PC-3 (cell line): ENCODE results near the gene VMAC. TPM values are rescaled to one million over a fixed set of nuclear protein-coding genes. Genes with fewer than 3 reads are reported as not detected.

Source experiments
- ATAC-seq: fragments of 200-7000 bp; cut with Tn5 transposase; 2 replicates; pipeline ENCODE4 v1.9.1; 2020; ENCODE audit warnings: mild to moderate bottlenecking, moderate library complexity
- BruUV-seq: library from RNA; stranded (reverse); fragments of 400-500 nt; replicated peaks from 2 replicates; lab custom pipeline; 2021; lab: Mats Ljungman, UMichigan
- CTCF ChIA-PET: fragments of 300-600 bp; sonication (Branson Sonifier 250); formaldehyde crosslinking; loops from one replicate; lab custom pipeline; 2022; ENCODE audit warnings: antibody characterized with exemption; lab: Charles Lee
- POLR2A ChIA-PET: fragments of 300-600 bp; sonication (Branson Sonifier 250); formaldehyde crosslinking; loops from one replicate; lab custom pipeline; 2022; ENCODE audit warnings: antibody characterized with exemption; ENCODE audit not compliant: unreplicated experiment; lab: Charles Lee
- DNase-seq: peaks from one replicate; pipeline ENCODE4 v3.0.0-alpha.2; 2015
- H2AFZ ChIP-seq: fragments of 300-600 bp; sonication (generic); 2 replicates; pipeline ENCODE4 v1.6.0; 2016; ENCODE audit warnings: antibody characterized with exemption, low read length
- H3F3A ChIP-seq: fragments of 300-600 bp; sonication (generic); one replicate; pipeline ENCODE4 v1.6.0; 2017; ENCODE audit warnings: antibody characterized with exemption, low read length, control low read depth, mild to moderate bottlenecking; ENCODE audit not compliant: unreplicated experiment
- H3K27ac ChIP-seq: fragments of 300-600 bp; sonication (generic); 2 replicates; pipeline ENCODE4 v1.5.1; 2016; ENCODE audit warnings: mild to moderate bottlenecking, low read length
- H3K27me3 ChIP-seq: fragments of 300-600 bp; sonication (generic); 2 replicates; pipeline ENCODE4 v1.6.1; 2016; ENCODE audit warnings: low read length, mixed read lengths
- H3K36me3 ChIP-seq: fragments of 300-600 bp; sonication (generic); 2 replicates; pipeline ENCODE4 v1.6.1; 2016; ENCODE audit warnings: low read depth, mixed run types, low read length, mixed read lengths
- H3K4me1 ChIP-seq: fragments of 300-600 bp; sonication (generic); 2 replicates; pipeline ENCODE4 v1.5.1; 2016; ENCODE audit warnings: low read length; ENCODE audit not compliant: insufficient read depth
- H3K4me2 ChIP-seq: fragments of 300-600 bp; sonication (generic); 2 replicates; pipeline ENCODE4 v1.6.0; 2016; ENCODE audit warnings: low read length
- H3K4me3 ChIP-seq: fragments of 300-600 bp; sonication (generic); 2 replicates; pipeline ENCODE4 v1.5.1; 2016; ENCODE audit warnings: mild to moderate bottlenecking, low read length, mixed read lengths
- H3K79me2 ChIP-seq: fragments of 300-600 bp; sonication (generic); 2 replicates; pipeline ENCODE4 v1.6.1; 2017; ENCODE audit warnings: low read length, mixed read lengths
- H3K9ac ChIP-seq: fragments of 300-600 bp; sonication (generic); 2 replicates; pipeline ENCODE4 v1.6.0; 2016; ENCODE audit warnings: mild to moderate bottlenecking, low read length
- H3K9me2 ChIP-seq: fragments of 300-600 bp; sonication (generic); replicated peaks from 2 replicates; pipeline ENCODE4 v1.6.1; 2016; ENCODE audit warnings: mixed run types, low read length, mixed read lengths
- H3K9me3 ChIP-seq: fragments of 300-600 bp; sonication (generic); 2 replicates; pipeline ENCODE4 v1.6.1; 2016; ENCODE audit warnings: low read length, mixed read lengths
- H4K20me1 ChIP-seq: fragments of 300-600 bp; sonication (generic); 2 replicates; pipeline ENCODE4 v1.6.1; 2016; ENCODE audit warnings: low read length, mixed read lengths
- CTCF ChIP-seq: fragments of 300-600 bp; sonication (generic); conservative IDR thresholded peaks from 2 replicates; pipeline ENCODE4 v1.5.1; 2017; ENCODE audit warnings: antibody characterized with exemption, low read depth, mild to moderate bottlenecking, low read length
- EZH2 ChIP-seq: fragments of 300-600 bp; sonication (generic); IDR thresholded peaks from one replicate; pipeline ENCODE4 v1.6.1; 2017; ENCODE audit warnings: antibody characterized with exemption, mild to moderate bottlenecking, low read length; ENCODE audit not compliant: unreplicated experiment
- EZH2phosphoT487 ChIP-seq: fragments of 300-600 bp; sonication (generic); IDR thresholded peaks from 2 replicates; pipeline ENCODE4 v1.6.1; 2018; ENCODE audit warnings: mild to moderate bottlenecking, antibody characterized with exemption, low read length, borderline replicate concordance
- intact Hi-C: fragments of 100-400 bp; cut with micrococcal nuclease; formaldehyde crosslinking; loops from 2 replicates; pipeline ENCODE4 v1.9.0; 2023
- total RNA-seq: library from RNA; depleted of rRNA; stranded (reverse); fragments of >200 nt; gene quantifications from 2 replicates; pipeline ENCODE4 v1.2.3, GENCODE V29; 2014

The VMAC gene
- total RNA-seq, 1 experiment from 2014 or later = 8.3 TPM

- Histone ChIP-seq H3K36me3 (no peaks in the 10 kb centered on the region), H3K4me3 (no peak overlapping the region), H3K9me3 (no peaks in the 10 kb centered on the region), H2AFZ (no peak overlapping the region), H3K4me1 (no peaks in the 10 kb centered on the region), H3K9ac (no peak overlapping the region), H3K27ac (no peak overlapping the region), H3K9me2 (no peaks in the 10 kb centered on the region), H3K4me2 (no peak overlapping the region), H3K79me2 (no peaks in the 10 kb centered on the region), H4K20me1 (no peaks in the 10 kb centered on the region), H3K27me3 (no peaks in the 10 kb centered on the region), H3F3A (no peaks in the 10 kb centered on the region)
- CTCF ChIA-PET = no interaction called here
- BruUV-seq = no TSS peak
- POLR2A ChIA-PET = no interaction called here
- TF ChIP-seq EZH2 (no peak), CTCF (peak; percentile 36; the same call in 1 of the 2 replicates)
- DNase-seq = no peak
- ATAC-seq = no peak
- intact Hi-C loops = no loop called here
Measured at GRCh38 chr19:5864725-5865486, 39.8 kb upstream of the VMAC start.

GRCh38 chr19:5865772-5866171, 38.9 kb upstream of the VMAC start:
- POLR2A ChIA-PET = no interaction called here
- BruUV-seq = no TSS peak
- DNase-seq (no peak), ATAC-seq (no peak)
- H3K4me3 ChIP-seq = no peak overlapping the region
- TF ChIP-seq CTCF (no peak), EZH2phosphoT487 (no peak), EZH2 (no peak)
- no peak overlapping the region for H3K9ac ChIP-seq
- H3K27me3 ChIP-seq = no peaks in the 10 kb centered on the region
- intact Hi-C loops = no loop called here
- no peaks in the 10 kb centered on the region for H3K4me1 ChIP-seq
- no peak overlapping the region for H3K4me2 ChIP-seq
- no peaks in the 10 kb centered on the region for H3K9me2 ChIP-seq
- H3K27ac ChIP-seq = no peak overlapping the region
- CTCF ChIA-PET = no interaction called here
- H4K20me1 ChIP-seq = no peaks in the 10 kb centered on the region
- H3F3A ChIP-seq = no peaks in the 10 kb centered on the region
- H3K9me3 ChIP-seq = no peaks in the 10 kb centered on the region
- H3K36me3 ChIP-seq = no peaks in the 10 kb centered on the region
- H3K79me2 ChIP-seq = no peaks in the 10 kb centered on the region
- no peak overlapping the region for H2AFZ ChIP-seq
